Stimulated activated CD4-positive, alpha-beta T cell treated with anti-CD3 and anti-CD28 coated beads, Interleukin-12 subunit alpha, Interleukin-12 subunit beta, amount 100 ng/mL, for 24 hours (primary cell): ENCODE measurements around the gene SLC22A4.

Experiments
- DNase-seq, 2 experiments: peaks; one replicate each; pipeline ENCODE4 v3.0.0-alpha.2; 2020; ENCODE audit warnings: low read depth in 2 of 2

SLC22A4 gene

DNA sequence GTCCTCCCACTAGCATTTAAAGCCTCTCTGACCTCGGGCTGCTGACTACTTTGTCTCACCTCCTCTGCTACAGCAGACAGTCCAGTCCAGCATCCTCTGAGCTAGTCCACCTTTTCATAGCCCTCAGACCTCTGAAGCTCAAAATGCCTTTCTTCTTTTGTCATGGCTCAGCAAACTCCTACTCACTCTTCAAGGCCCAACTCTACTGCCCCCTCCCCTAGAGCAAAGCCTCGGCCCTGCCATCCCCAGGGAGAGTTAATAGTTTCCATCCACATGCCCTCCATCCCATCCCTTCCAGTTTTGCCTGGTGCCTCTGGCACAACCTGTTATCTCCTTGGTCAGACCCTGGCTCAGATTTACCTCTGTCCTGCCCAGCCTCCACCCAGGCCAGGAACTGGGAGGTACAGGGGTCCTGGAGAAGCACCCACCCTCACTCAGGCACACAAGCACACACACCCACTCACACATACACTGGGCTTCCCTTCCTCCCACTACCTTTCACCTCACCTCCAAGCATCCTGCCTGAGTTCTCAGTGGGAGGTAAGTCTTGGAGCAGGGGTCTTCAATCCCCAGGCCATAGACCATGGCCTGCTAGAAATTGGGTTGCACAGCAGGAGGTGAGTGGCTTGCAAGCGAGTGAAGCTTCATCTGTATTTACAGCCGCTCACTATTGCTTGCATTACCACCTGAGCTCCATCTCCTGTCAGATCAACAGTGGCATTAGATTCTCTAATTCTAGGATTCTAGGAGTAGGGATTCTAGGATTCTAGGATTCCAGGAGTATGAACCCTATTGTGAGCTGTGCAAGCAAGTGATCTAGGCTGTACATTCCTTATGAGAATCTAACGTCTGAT lies 18.6 kb upstream of the SLC22A4 start:
- DNase-seq = no peak

DNA sequence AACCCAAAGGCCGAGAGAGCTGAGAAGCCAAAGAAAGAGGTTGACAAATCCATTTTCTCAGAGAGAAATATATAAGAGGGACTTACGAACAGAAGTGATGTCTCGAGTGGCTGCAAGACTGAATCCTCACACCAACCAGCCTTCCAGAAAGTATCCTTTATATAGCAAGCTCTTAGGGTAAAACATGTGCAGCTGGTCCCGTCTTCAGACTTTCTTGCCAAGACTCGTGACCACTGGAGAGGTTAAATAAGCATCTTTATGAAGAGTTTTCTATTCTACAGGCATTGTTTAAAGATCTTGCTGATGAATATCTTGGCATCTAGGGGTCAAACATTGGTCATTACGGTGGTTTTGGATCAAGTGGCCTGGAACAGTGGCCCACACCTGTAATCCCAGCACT lies 16.9 kb upstream of the SLC22A4 start:
- DNase-seq = no peak

DNA sequence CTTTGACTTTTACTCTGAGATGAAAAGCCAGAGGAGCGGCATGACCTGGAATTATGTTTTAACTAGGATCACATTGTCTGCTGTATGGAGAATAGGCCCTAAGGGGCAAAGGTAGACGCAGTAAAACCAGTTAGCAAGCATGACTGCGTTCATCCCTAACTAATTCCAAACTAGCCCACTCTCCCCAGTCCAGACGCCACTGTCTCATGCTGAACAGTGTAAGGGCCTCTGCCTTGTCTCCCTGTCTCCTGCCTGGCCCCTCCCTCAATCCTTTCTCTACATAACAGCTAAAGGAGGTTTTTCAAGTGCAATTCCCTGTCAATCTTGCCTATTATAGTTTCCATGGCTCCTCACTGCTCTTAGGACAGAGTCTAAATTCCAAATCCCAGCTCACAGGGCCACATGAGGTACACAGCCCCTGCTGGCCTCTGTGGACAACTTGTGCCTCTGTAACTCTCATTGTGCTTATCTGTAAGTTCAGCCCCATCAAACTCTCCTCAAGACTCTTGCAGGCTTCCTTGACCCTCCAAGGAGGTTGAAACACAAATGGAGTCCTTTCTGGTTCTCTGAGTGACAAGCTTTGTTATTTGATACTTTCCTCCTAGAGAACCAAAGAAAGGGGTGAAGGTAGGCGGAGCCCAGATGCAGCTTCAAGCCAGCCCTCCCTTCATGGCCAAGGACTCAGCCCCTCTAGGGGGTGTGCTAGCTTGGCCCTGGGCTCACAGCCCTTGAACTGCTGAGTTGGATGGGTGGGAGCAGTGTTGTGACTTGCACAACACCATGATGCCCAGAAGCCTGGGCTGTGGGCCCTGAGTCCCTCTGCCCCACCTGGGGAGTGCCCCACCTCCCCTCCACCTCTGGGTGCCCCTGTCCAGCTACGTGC lies 16.0 kb upstream of the SLC22A4 start:
- no peak for DNase-seq

DNA sequence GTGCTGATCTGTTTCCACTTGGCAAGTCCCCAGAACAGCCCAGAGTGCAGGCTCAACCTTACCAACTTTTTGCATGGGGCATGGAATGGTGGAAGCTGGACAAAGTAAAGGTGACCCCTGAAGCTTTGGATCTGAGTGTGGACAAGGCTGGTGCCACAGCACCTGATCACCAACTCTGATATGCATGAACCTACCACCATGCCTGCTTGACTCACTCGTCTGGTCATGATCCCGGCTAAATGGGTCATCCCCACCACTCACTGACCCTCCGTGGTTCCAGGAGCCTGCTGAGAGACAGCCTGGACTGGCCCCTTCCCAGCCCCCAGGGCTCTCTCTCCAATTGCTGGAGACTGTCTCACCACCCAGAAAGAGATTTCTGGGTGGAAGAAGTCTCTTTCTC lies 14.4 kb upstream of the SLC22A4 start:
- DNase-seq = no peak

DNA sequence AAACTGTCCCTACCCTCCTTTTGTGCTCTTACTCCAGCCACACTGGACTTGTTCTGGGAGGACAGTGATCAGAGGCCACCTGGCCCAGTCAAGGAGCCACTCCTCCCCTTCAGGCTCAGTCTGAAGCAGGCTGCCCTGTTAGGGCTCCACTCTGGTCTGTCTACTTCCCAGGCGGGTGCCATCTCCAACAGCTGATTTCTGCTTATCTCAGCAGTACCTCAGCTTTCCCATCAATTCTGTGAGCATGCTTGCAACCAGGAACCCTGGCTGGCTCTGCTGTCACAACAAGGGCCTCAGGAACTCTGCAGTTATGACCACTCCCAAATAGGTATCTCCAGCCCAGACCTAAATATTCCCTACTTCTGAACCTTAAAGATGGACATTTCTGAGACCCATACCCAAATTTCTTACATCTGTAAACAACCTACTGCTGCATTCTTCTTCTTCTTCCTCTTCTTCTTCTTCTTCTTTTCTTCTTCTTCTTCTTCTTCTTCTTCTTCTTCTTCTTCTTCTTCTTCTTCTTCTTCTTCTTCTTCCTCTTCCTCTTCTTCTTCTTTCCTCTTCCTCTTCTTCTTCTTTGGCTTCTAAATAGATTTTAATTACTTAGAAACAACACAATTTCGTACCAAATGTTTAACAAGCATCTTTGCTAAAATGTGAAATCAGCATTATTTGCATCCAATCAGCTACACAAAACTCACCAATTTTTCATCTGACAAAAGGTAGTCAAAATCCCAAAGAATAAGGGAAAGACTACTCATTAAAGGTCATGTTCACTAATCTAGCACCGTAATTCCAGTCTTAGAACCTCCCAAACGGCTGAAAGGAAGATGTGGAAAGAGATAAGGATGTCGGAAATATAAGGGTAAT lies 13.6 kb upstream of the SLC22A4 start:
- no peak for DNase-seq

DNA sequence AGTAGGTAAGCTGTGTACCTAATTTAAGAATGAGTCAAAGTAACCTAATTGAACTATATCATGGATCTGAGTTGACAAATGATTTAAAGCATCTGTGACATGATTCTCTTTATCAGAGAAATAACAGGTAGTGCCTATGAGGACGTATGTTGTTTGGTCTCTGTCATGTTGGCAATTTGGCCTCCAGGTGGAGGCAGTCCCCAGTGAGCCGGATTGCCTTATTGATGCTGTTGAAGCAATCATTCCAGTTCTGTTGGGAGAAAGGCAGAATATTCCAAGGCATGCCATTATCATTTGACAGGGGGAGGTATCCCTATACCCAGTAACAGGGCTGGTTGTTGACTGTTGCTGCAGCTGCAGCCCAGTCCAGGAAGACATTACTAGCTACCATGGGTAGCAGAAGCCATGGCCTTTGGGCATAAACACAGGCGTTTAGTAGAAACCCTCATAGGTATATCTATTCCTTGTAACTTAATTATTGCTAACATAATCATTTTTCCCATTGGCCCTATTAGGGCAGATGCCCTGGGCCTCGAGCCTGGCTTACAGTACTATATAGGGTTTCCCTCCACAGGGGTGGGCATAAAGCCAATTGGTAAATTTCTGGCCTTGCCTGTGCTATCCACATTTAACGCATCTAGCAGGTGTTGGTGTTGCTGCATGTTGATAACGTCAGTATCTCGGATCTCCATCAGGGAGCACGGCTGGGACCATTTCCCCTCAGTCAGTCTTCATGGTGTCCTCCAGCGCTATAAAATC lies 12.2 kb upstream of the SLC22A4 start:
- DNase-seq = no peak

DNA sequence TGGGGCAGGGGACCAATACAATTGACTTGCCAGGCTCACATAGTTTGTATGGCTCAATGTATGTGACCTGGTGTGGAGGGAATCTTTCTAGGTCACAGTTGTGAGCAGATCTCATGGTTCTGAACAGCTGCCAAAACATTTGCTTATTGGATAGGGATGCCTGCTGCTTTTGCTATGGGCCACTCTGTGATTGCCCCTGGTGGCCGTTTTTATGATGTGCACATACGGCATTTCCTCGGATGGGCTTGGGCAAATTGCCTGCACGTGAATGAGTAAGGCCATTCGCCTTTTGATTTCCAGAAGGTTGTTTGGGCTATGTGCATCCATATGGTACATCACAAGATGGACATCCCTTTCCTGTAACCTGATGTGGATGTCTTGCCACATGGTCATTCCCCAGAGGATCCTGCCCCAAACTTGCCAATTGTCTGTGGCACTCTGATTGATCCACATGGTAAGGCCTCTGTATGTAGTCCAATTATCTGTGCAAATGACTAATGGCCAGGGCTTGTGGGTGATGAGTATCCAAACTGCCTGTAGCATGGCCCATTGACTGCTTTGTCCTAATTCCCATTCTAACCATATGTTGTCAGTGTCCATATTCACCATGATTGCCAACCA lies 10.7 kb upstream of the SLC22A4 start:
- DNase-seq = no peak

DNA sequence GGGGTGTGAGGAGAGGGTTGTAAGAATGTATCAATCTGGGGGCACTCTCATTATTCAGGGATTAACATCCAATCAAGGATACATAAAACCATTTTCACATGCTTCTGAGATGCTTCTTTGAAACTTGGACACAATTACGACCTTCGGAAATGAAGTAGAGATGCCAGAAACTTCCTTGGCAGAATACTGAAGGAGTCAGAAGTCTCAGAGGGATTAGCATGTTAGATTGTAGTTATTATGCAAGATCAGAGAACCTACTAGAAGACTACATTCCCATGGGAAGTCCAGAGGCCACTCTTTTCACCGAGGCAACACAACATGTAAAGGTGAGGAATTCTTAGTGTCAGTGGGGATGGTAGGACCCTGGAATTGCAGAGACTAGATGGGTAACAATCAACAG lies 5.1 kb upstream of the SLC22A4 start:
- DNase-seq = no peak

DNA sequence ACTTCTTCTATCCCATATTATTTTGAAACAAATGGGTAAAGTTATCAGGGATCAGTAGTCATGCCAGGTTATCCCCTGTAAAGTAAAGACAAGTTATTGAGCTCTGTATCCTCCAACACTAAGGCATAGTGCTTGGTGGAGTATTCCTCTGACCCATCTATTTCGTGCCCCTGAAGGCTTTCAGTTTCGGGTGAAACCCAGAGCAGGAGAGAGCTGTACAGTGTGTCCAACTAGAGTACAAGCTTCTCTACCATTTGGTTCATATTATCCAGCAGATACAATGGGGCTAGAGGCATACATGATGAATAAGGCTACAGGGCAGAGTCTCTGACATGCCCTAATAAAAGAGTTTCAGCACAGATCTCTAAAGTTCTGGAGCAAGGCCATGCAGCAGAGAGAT lies 3.2 kb upstream of the SLC22A4 start:
- DNase-seq = no peak

DNA sequence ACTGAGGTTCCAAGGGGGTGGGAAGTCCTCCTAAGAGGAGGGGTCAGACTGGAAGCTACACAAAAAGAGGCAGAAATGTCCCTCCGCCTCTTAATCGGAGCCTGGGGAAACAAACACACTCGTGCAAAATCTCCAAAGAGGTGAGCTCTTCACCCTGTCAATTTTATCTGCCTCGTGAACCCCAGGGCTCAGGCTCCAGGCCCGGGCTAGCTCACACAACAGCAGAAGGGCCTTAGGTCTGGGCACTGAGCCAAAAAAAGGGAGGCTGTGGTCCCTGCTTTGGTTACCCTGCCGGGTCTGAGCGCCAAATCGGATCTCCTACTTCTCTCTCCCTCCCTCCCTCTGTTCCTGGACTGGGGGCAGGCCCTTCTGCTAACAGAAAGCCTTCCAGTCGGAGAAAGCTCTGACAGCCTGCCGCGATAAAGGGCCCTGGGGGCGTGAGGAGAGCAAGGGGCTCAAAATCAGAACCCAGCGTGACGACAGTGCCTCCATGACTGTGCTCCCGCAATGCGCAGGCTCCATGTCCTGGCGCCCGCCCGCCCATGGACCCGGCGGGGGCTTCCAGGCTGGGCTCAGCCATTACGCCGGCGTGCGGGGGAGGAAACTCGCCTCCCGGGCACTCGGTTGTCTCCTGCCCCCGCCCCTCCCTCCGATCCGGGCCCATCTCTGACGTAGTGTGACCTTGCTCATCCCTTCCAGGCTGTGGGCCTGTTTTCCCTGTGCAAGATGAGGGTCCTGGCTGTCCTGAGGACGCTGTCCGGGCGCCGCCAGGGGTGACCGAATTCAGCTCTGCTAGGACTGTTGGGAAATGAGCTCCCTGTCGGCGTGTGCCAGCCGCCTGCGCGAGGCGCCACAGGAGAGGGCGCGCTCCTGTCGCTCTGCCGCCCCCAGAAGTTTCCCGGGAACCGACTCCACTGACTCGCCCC lies 865 bp upstream of the SLC22A4 start:
- DNase-seq = peak; percentile 63 to 79

DNA sequence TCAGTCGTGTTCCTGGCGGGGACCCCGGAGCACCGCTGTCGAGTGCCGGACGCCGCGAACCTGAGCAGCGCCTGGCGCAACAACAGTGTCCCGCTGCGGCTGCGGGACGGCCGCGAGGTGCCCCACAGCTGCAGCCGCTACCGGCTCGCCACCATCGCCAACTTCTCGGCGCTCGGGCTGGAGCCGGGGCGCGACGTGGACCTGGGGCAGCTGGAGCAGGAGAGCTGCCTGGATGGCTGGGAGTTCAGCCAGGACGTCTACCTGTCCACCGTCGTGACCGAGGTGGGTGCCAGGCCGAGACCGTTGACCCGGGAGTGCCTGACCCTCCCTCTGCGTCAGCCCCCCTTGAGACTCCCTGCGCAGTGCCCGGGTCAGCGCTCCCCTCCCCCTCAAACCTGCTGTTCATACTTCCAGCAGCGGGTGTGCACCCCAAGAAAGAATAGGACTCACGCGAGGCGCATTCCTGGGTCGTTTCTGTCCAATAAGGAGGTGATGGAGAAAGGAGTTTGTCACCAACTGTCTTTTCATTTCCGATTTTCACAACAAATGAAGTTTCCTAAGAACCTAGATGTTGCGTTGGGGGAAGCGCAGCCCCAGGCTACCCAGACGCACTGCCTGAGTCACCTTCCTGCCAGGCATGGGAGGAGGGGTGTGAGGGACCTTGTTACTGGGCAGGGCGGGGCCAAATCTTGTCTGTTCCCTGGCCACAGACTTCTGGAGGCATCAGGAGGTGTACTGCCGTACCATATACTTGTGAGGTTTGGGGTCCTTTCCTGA lies 722 bp downstream of the SLC22A4 start:
- peak; percentile 55 to 79 for DNase-seq

DNA sequence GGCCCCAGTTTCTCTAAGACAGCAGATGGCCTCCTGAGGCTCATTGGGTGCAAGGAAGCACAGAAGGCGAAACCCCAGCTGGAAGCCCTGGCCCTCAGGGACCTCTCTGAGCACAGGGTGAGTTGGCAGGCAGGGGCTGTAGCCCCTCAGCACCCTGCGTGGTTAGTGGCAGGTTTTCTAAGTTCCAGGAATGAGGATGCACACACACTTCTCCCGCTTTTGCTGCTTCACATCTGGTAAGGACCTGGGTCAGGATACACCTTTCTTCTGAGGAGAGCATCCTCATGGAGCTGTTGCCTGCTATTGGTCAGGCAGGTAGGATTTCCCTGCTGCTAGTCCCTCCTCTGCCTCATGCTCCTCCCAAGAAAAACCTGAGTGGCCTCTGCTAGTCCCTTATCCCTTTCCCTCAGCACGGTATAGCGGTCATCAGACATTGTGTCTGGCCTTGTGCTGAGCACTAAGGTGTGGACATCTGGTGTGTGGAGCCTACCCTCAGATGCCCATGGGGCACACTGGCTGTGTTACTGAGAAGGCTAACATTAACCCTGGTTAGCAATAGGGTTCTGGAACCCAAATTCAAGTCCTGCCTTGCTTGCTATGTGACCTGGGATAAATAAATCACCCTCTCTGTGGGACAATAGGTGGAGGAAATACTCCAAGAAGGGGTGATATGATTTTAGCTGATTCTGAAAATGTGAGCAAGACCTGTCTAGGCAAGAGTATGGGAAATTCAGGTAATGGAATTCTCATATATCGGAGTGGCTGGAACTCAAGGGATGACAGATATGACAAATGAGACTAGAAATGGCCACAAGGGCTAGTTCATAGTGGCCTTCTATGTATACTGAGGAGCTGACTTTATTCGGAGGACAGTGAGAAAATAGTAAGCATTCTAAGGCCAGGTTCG lies 1.6 kb downstream of the SLC22A4 start:
- DNase-seq = no peak

DNA sequence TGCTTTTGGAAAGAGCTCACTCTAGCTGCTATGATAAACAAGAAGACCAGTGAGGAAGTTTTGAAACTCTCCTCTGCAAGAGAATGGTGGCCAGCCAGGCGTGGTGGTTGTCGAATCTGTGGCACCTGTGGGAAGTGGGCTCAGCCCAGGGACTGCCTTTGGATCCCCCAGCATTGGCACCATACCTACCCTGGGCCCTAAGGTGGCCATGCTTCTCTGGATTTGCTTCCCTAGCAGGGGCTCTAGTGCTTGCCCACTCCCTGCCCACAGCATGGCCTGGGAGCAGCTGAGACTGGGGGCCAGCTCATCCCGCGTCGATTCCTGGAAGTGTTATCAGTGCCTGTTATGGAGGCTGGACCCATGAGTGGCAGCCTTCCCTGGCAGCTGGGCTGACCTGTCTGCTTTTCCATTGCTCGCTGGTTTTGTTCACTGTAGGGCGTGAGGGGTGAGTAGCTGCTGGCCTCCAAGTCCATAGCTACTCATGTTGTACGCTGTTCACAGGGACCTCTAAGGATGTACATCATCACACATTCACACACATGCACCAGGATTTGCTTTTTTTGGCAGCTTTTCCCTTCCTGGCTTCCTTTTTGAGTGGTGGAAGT lies 2.3 kb downstream of the SLC22A4 start:
- no peak for DNase-seq

DNA sequence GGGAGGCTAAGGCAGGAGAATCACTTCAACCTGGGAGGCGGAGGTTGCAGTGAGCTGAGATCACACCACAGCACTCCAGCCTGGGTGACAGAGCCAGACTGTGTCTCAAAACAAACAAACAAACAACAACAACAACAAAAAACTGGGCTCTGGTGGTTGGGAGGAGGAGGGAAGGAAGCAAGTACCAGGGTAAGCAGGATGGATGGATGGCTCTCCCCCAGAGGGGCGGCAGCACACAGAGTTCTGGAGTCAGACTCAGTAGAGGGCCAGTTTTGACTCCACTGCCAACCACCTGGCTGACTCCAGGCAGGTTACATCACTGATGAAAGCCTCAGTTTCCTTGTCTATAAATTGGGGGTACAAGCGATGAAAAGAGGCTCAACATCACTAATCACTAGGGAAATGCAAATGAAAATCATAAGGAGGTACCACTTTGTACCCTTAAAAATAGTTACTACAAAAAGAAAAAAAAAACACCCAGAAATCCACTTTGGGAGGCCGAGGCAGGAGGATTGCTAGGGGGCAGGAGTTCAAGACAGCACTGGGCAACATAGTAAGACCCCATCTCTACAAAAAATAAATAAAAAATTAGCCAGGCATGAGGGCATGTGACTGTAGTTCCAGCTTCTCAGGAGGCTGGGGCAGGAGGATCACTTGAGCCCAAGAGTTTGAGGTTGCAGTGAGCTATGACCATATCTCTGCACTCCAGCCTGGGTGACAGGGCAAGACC lies 3.2 kb downstream of the SLC22A4 start:
- no peak for DNase-seq

DNA sequence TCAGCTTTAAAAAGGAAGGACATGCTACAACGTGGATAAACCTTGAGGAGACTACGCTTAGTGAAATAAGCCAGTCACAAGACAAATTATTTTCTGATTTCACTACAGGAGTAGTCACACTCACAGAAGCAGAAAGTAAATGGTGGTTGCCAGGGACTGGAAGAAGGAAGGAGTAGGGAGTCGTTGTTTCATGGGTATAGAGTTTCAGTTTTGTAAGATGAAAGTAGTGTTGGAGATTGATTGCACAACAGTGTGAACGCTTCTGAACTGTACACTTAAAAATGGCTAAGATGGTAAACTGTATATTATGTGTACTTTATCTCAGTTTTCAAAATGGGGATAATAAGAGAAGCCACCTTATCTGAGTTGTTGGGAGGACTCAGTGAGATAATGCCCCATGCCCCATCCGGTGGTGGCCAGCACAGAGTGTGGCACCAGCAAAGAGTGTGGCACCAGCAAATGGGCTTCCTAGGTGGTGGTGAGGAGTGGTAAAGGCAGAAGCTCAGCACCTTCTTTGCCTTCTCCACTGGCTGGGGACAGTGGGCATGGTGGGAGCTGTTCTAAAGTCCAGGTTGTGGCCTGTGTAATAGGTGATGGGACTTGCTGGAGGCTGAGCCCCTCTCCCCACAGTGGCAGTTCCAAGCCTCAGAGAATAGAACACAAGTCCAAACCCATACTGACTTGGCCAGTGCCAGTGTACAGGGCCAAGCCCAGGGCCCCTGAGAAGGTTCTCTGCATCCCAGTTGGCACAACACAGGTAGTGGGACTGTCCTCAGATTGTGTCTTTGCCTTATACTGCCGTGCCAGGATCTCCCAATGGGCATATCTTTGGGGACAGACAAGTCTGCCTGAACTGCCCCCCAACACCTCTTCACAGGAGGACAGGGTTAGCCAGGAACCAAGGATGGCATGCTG lies 4.4 kb downstream of the SLC22A4 start:
- no peak for DNase-seq

DNA sequence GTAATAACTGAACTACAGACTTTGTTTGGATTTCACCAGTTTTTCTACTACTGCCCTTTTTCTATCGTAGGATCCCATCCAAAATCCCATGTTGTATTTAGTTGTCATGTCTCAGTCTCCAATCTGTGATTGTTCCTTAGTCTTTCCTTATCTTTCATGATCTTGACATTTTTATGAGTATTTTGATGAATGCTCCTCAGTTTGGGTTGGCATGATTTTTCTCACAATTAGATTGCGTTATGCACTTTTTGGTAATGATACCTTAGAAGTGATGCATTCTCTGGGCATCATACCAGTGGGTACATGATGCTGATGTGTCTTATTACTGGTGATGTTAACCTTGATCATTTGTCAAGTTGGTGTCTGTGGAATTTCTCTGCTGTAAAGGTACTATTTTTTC lies 5.7 kb downstream of the SLC22A4 start:
- DNase-seq = no peak
